Measurements from ENCODE around the gene LIN7C. TPM values are rescaled to one million over a fixed set of nuclear protein-coding genes. Genes with fewer than 3 reads are reported as not detected.

LIN7C gene
- total and polyA plus RNA-seq, 2 donors (not counting 1 experiment from before 2014, with no cell fraction given): 6.2 to 24.2 TPM

DNA sequence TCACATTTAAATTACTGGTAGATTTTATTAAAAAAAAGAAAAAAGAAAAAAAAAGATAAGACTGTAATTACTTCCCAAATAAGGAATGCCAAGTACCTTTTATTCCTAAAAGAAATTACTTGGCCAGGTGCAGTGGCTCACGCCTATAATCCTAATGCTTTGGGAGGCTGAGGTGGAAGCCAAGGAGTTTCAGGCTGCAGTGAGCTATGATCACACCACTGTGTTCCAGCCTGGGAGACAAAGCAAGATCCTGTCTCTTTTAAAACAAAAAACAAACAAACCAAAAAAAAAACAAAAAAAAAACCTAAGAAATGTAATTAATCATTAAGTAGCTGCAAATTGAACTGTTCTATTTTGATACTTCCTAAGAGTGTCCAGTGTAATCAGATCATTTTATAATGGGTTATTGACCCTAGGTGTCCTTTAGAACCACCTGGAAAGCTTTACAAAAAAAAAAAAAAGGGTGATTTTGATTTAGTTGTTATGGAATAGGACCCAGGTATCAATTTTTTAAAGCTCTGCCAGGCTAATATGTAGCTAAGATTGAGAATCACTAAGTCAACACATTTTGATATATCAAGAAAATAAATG is 10.8 kb downstream of the LIN7C start:
- Histone ChIP-seq H3K27me3 (replicated peaks in 1 of 4; ENCODE audit: control extremely low read depth in 1 of 4, control insufficient read depth in 3 of 4, insufficient read depth in 4 of 4, low read length in 3 of 4) (no peaks in the 10 kb centered on the region), H3K9ac (ENCODE audit: low read length) (no peak overlapping the region), H3K4me2 (replicated peaks; ENCODE audit: low read depth, low read length, poor library complexity, severe bottlenecking) (no peak overlapping the region), H3K79me2 (ENCODE audit: control insufficient read depth, insufficient read depth, low read length) (no peaks in the 10 kb centered on the region), H3K27ac (ENCODE audit: low read length in 2 of 2) (no peak overlapping the region), H3K4me3 (ENCODE audit: control extremely low read depth in 1 of 5, extremely low read depth in 1 of 5, insufficient read depth in 1 of 5, low read depth in 2 of 5, low read length in 4 of 5) (no peak overlapping the region), H4K20me1 (ENCODE audit: control insufficient read depth, insufficient read depth, low read length, poor library complexity, severe bottlenecking) (peaks cover 6% of the 10 kb centered on the region), H3K4me1 (ENCODE audit: control insufficient read depth in 2 of 2, insufficient read depth in 2 of 2, low read length in 2 of 2) (no peaks in the 10 kb centered on the region), H3K9me3 (ENCODE audit: control extremely low read depth in 1 of 3, control insufficient read depth in 2 of 3, insufficient read depth in 1 of 3, low read length in 2 of 3) (no peaks in the 10 kb centered on the region), H3K36me3 (replicated peaks in 1 of 2; ENCODE audit: control extremely low read depth in 1 of 2, control insufficient read depth in 1 of 2, extremely low read depth in 1 of 2, insufficient read depth in 2 of 2, low read length in 1 of 2) (peaks cover 13 to 48% of the 10 kb centered on the region in 2 experiments), H2AFZ (ENCODE audit: insufficient read depth, low read depth, low read length, poor library complexity, severe bottlenecking) (no peak overlapping the region)
- H3K4me1 Mint-ChIP-seq: peaks cover 5% of the 10 kb centered on the region
- no peak for ATAC-seq (ENCODE audit: low read depth)
- ChIA-PET CTCF (interaction anchor here (0.6 to 7.8 kb wide), 9 partner anchors 11 to 311 kb away, joined by 3 to 118 read pairs (median 6); partner anchors contain the start of genes LGR4 and LIN7C), POLR2A (interaction anchor here (0.6 kb wide), 1 partner anchor 1209 kb away, joined by 3 read pairs; no protein-coding TSS in a partner anchor)
- no peak overlapping the region for H3K27ac Mint-ChIP-seq
- H3K4me3 Mint-ChIP-seq: no peak overlapping the region
- no peaks in the 10 kb centered on the region for H3K9me3 Mint-ChIP-seq (ENCODE audit: insufficient read depth)
- intact Hi-C loops (cut with micrococcal nuclease): no loop called here
- H3K27me3 Mint-ChIP-seq: no peaks in the 10 kb centered on the region
- no CpG with 5 or more reads among the region's 1 CpG for WGBS (ENCODE audit: insufficient coverage)
- TF ChIP-seq, protein P1, sequence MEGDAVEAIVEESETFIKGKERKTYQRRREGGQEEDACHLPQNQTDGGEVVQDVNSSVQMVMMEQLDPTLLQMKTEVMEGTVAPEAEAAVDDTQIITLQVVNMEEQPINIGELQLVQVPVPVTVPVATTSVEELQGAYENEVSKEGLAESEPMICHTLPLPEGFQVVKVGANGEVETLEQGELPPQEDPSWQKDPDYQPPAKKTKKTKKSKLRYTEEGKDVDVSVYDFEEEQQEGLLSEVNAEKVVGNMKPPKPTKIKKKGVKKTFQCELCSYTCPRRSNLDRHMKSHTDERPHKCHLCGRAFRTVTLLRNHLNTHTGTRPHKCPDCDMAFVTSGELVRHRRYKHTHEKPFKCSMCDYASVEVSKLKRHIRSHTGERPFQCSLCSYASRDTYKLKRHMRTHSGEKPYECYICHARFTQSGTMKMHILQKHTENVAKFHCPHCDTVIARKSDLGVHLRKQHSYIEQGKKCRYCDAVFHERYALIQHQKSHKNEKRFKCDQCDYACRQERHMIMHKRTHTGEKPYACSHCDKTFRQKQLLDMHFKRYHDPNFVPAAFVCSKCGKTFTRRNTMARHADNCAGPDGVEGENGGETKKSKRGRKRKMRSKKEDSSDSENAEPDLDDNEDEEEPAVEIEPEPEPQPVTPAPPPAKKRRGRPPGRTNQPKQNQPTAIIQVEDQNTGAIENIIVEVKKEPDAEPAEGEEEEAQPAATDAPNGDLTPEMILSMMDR (IDR thresholded peaks at IDR 0.05): no peak
- TF ChIP-seq EZH2 (IDR thresholded peaks at IDR 0.05; ENCODE audit: borderline replicate concordance, insufficient read depth, low read depth, low read length, poor library complexity, severe bottlenecking): no peak
- DNase-seq: no peak

DNA sequence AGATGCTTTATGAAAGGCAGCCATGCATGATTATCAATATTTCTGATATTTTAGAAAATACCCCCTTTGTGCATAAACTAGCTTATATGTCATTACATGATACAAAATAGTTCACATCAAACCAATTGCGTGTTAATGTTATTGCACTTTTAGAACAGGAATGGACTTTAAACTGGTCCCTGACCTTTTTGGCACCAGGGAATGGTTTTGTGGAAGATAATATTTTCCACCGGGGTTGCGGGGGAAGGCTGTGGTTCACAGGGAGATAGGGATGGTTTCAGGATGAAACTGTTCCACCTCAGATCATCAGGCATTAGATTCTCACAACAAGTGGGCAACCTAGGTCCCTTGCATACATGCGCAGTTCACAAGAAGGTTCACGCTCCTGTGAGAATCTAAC is 17.5 kb downstream of the LIN7C start:
- Mint-ChIP-seq H3K4me1 (no peaks in the 10 kb centered on the region), H3K27ac (no peak overlapping the region), H3K9me3 (ENCODE audit: insufficient read depth) (no peaks in the 10 kb centered on the region), H3K27me3 (no peaks in the 10 kb centered on the region), H3K4me3 (no peak overlapping the region)
- H2AFZ ChIP-seq (ENCODE audit: insufficient read depth, low read depth, low read length, poor library complexity, severe bottlenecking): no peak overlapping the region
- H4K20me1 ChIP-seq (ENCODE audit: control insufficient read depth, insufficient read depth, low read length, poor library complexity, severe bottlenecking): no peaks in the 10 kb centered on the region
- no peak overlapping the region for H3K4me2 ChIP-seq (replicated peaks; ENCODE audit: low read depth, low read length, poor library complexity, severe bottlenecking)
- 100% methylated on average over 2 of the region's 5 CpGs for WGBS (ENCODE audit: insufficient coverage)
- peaks cover 1 to 18% of the 10 kb centered on the region in 2 experiments for H3K36me3 ChIP-seq (replicated peaks in 1 of 2; ENCODE audit: control extremely low read depth in 1 of 2, control insufficient read depth in 1 of 2, extremely low read depth in 1 of 2, insufficient read depth in 2 of 2, low read length in 1 of 2)
- ChIA-PET POLR2A (no interaction called here), CTCF (interaction anchor here (0.9 to 1.4 kb wide), 2 partner anchors 10 to 14 kb away, joined by 3 read pairs; no protein-coding TSS in a partner anchor)
- no peak overlapping the region for H3K4me3 ChIP-seq (ENCODE audit: control extremely low read depth in 1 of 5, extremely low read depth in 1 of 5, insufficient read depth in 1 of 5, low read depth in 2 of 5, low read length in 4 of 5)
- no peaks in the 10 kb centered on the region for H3K79me2 ChIP-seq (ENCODE audit: control insufficient read depth, insufficient read depth, low read length)
- no peak overlapping the region for H3K27ac ChIP-seq (ENCODE audit: low read length in 2 of 2)
- intact Hi-C loops (cut with micrococcal nuclease): loop anchor here (5.0 kb wide), 2 partner anchors 1192 to 1207 kb away; no protein-coding TSS in a partner anchor
- no peak for DNase-seq
- no peak overlapping the region for H3K9ac ChIP-seq (ENCODE audit: low read length)
- no peak for TF ChIP-seq EZH2 (IDR thresholded peaks at IDR 0.05; ENCODE audit: borderline replicate concordance, insufficient read depth, low read depth, low read length, poor library complexity, severe bottlenecking)
- TF ChIP-seq, protein P1 (IDR thresholded peaks at IDR 0.05): no peak
- H3K4me1 ChIP-seq (ENCODE audit: control insufficient read depth in 2 of 2, insufficient read depth in 2 of 2, low read length in 2 of 2): no peaks in the 10 kb centered on the region
- H3K27me3 ChIP-seq (replicated peaks in 1 of 4; ENCODE audit: control extremely low read depth in 1 of 4, control insufficient read depth in 3 of 4, insufficient read depth in 4 of 4, low read length in 3 of 4): no peaks in the 10 kb centered on the region
- H3K9me3 ChIP-seq (ENCODE audit: control extremely low read depth in 1 of 3, control insufficient read depth in 2 of 3, insufficient read depth in 1 of 3, low read length in 2 of 3): no peaks in the 10 kb centered on the region
- ATAC-seq (ENCODE audit: low read depth): no peak
